IPS-20b (cell line): Measurements from ENCODE around the gene SBF2.

Source experiments
- H3K27ac ChIP-seq: one replicate; pipeline ENCODE4 v1.5.1; 2013; ENCODE audit warnings: low read length
- H3K27me3 ChIP-seq: 2 replicates; pipeline ENCODE4 v1.6.1; 2013; ENCODE audit warnings: mild to moderate bottlenecking, low read length, inconsistent platforms; ENCODE audit not compliant: insufficient read depth
- H3K36me3 ChIP-seq: 2 replicates; pipeline ENCODE4 v1.6.1; 2013; ENCODE audit warnings: low read depth, mild to moderate bottlenecking, inconsistent platforms, low read length, moderate library complexity; ENCODE audit not compliant: insufficient read depth
- H3K4me1 ChIP-seq: 2 replicates; pipeline ENCODE4 v1.6.1; 2013; ENCODE audit warnings: mild to moderate bottlenecking, control low read depth, inconsistent platforms, low read length, moderate library complexity; ENCODE audit not compliant: insufficient read depth
- H3K4me3 ChIP-seq: 2 replicates; pipeline ENCODE4 v1.5.1; 2013; ENCODE audit warnings: mild to moderate bottlenecking, low read length, inconsistent platforms
- H3K9ac ChIP-seq: 2 replicates; pipeline ENCODE4 v1.6.1; 2013; ENCODE audit warnings: low read depth, mild to moderate bottlenecking, inconsistent platforms, low read length, moderate library complexity
- H3K9me3 ChIP-seq: 2 replicates; pipeline ENCODE4 v1.6.1; 2013; ENCODE audit warnings: mild to moderate bottlenecking, low read depth, low read length, inconsistent platforms; ENCODE audit not compliant: insufficient read depth

SBF2 gene

GRCh38 chr11:10201343-10201742 is 92.7 kb downstream of the SBF2 start:
- Histone ChIP-seq H3K27ac (no peak overlapping the region), H3K9ac (no peak overlapping the region), H3K27me3 (no peaks in the 10 kb centered on the region), H3K36me3 (no peaks in the 10 kb centered on the region), H3K4me1 (peaks cover 18% of the 10 kb centered on the region), H3K4me3 (no peak overlapping the region), H3K9me3 (peaks cover 17% of the 10 kb centered on the region; the same call in 1 of the 2 replicates)

- H3K27ac ChIP-seq = no peak overlapping the region
- H3K36me3 ChIP-seq = no peaks in the 10 kb centered on the region
- H3K4me1 ChIP-seq = no peaks in the 10 kb centered on the region
- H3K9me3 ChIP-seq = no peaks in the 10 kb centered on the region
- no peaks in the 10 kb centered on the region for H3K27me3 ChIP-seq
- no peak overlapping the region for H3K9ac ChIP-seq
- no peak overlapping the region for H3K4me3 ChIP-seq
Measured at GRCh38 chr11:10197091-10197490, 96.9 kb downstream of the SBF2 start.

GRCh38 chr11:10192036-10192435 is 102.0 kb downstream of the SBF2 start:
- H3K36me3 ChIP-seq = no peaks in the 10 kb centered on the region
- no peaks in the 10 kb centered on the region for H3K27me3 ChIP-seq
- H3K9ac ChIP-seq = no peak overlapping the region
- H3K4me1 ChIP-seq = peaks cover 7% of the 10 kb centered on the region
- H3K9me3 ChIP-seq = no peaks in the 10 kb centered on the region
- H3K4me3 ChIP-seq = no peak overlapping the region
- no peak overlapping the region for H3K27ac ChIP-seq

GRCh38 chr11:10181811-10182210 is 112.2 kb downstream of the SBF2 start:
- no peaks in the 10 kb centered on the region for H3K4me1 ChIP-seq
- no peaks in the 10 kb centered on the region for H3K27me3 ChIP-seq
- no peak overlapping the region for H3K27ac ChIP-seq
- H3K36me3 ChIP-seq = no peaks in the 10 kb centered on the region
- no peaks in the 10 kb centered on the region for H3K9me3 ChIP-seq
- H3K4me3 ChIP-seq = no peak overlapping the region
- no peak overlapping the region for H3K9ac ChIP-seq

GRCh38 chr11:10164621-10165020 is 129.4 kb downstream of the SBF2 start:
- Histone ChIP-seq H3K9ac (no peak overlapping the region), H3K9me3 (no peaks in the 10 kb centered on the region), H3K4me3 (no peak overlapping the region), H3K27me3 (no peaks in the 10 kb centered on the region), H3K36me3 (no peaks in the 10 kb centered on the region), H3K4me1 (no peaks in the 10 kb centered on the region), H3K27ac (no peak overlapping the region)

GRCh38 chr11:10162222-10162621 is 131.8 kb downstream of the SBF2 start:
- no peaks in the 10 kb centered on the region for H3K4me1 ChIP-seq
- H3K4me3 ChIP-seq = no peak overlapping the region
- H3K9me3 ChIP-seq = no peaks in the 10 kb centered on the region
- no peaks in the 10 kb centered on the region for H3K36me3 ChIP-seq
- H3K9ac ChIP-seq = no peak overlapping the region
- no peak overlapping the region for H3K27ac ChIP-seq
- no peaks in the 10 kb centered on the region for H3K27me3 ChIP-seq

GRCh38 chr11:10160350-10160749 is 133.7 kb downstream of the SBF2 start:
- Histone ChIP-seq H3K27ac (no peak overlapping the region), H3K36me3 (no peaks in the 10 kb centered on the region), H3K27me3 (no peaks in the 10 kb centered on the region), H3K9me3 (no peaks in the 10 kb centered on the region), H3K4me1 (no peaks in the 10 kb centered on the region), H3K4me3 (no peak overlapping the region), H3K9ac (no peak overlapping the region)

GRCh38 chr11:10158461-10158860 is 135.6 kb downstream of the SBF2 start:
- Histone ChIP-seq H3K9ac (no peak overlapping the region), H3K4me1 (no peaks in the 10 kb centered on the region; the same call in 1 of the 2 replicates), H3K9me3 (no peaks in the 10 kb centered on the region), H3K4me3 (no peak overlapping the region), H3K36me3 (no peaks in the 10 kb centered on the region), H3K27ac (no peak overlapping the region), H3K27me3 (no peaks in the 10 kb centered on the region)

- H3K27me3 ChIP-seq = no peaks in the 10 kb centered on the region
- no peak overlapping the region for H3K27ac ChIP-seq
- no peaks in the 10 kb centered on the region for H3K9me3 ChIP-seq
- H3K4me1 ChIP-seq = no peaks in the 10 kb centered on the region; the same call in 1 of the 2 replicates
- H3K36me3 ChIP-seq = no peaks in the 10 kb centered on the region
- H3K9ac ChIP-seq = no peak overlapping the region
- no peak overlapping the region for H3K4me3 ChIP-seq
Measured at GRCh38 chr11:10155793-10156490, 138.1 kb downstream of the SBF2 start.

- Histone ChIP-seq H3K27me3 (no peaks in the 10 kb centered on the region), H3K4me3 (no peak overlapping the region), H3K4me1 (no peaks in the 10 kb centered on the region; the same call in 1 of the 2 replicates), H3K9me3 (peaks cover 4% of the 10 kb centered on the region), H3K27ac (no peak overlapping the region), H3K9ac (no peak overlapping the region), H3K36me3 (no peaks in the 10 kb centered on the region)
Measured at GRCh38 chr11:10150800-10151199, 143.2 kb downstream of the SBF2 start.

GRCh38 chr11:10149553-10149952 is 144.5 kb downstream of the SBF2 start:
- Histone ChIP-seq H3K4me3 (no peak overlapping the region), H3K27me3 (no peaks in the 10 kb centered on the region), H3K9ac (no peak overlapping the region), H3K9me3 (peaks cover 4% of the 10 kb centered on the region), H3K4me1 (no peaks in the 10 kb centered on the region; the same call in 1 of the 2 replicates), H3K27ac (no peak overlapping the region), H3K36me3 (no peaks in the 10 kb centered on the region)

- peaks cover 4% of the 10 kb centered on the region for H3K9me3 ChIP-seq
- H3K27ac ChIP-seq = no peak overlapping the region
- no peak overlapping the region for H3K9ac ChIP-seq
- no peaks in the 10 kb centered on the region for H3K36me3 ChIP-seq
- no peak overlapping the region for H3K4me3 ChIP-seq
- H3K27me3 ChIP-seq = no peaks in the 10 kb centered on the region
- H3K4me1 ChIP-seq = no peaks in the 10 kb centered on the region
Measured at GRCh38 chr11:10147195-10147594, 146.8 kb downstream of the SBF2 start.
